CD14-positive monocyte (primary cell): Measurements from ENCODE around the gene MBL2. TPM values are rescaled to one million over a fixed set of nuclear protein-coding genes. Genes with fewer than 3 reads are reported as not detected.

Experiments used
- DNase-seq, 3 donors: peaks; one replicate each; pipeline ENCODE4 v3.0.0-alpha.2; 2011 to 2022
- H2AFZ ChIP-seq: 2 replicates; pipeline ENCODE4 v1.6.0; 2012; ENCODE audit warnings: mild to moderate bottlenecking, low read depth, low read length, inconsistent platforms; ENCODE audit not compliant: insufficient read depth, poor library complexity, severe bottlenecking
- H3K27ac ChIP-seq, 2 donors: 1 replicate in 1 of 2; 2 replicates in 1 of 2; pipeline ENCODE4 v1.5.1; 2012 to 2013; ENCODE audit warnings: low read length in 2 of 2, control low read depth in 1 of 2, inconsistent platforms in 1 of 2, low read depth in 1 of 2, mild to moderate bottlenecking in 1 of 2
- H3K27me3 ChIP-seq, 2 donors: one replicate each; pipeline versions ENCODE4 v1.6.0 to v1.6.1; 2011 to 2013; ENCODE audit warnings: low read length in 2 of 2; ENCODE audit not compliant: control insufficient read depth in 2 of 2, insufficient read depth in 2 of 2
- H3K36me3 ChIP-seq, 2 donors: replicated peaks in 1 of 2; 1 replicate in 1 of 2; 2 replicates in 1 of 2; pipeline versions ENCODE4 v1.5.1 to v1.6.1; 2012 to 2013; ENCODE audit warnings: low read length in 2 of 2, control low read depth in 1 of 2, inconsistent platforms in 1 of 2, mild to moderate bottlenecking in 1 of 2; ENCODE audit not compliant: insufficient read depth in 2 of 2, control insufficient read depth in 1 of 2
- H3K4me1 ChIP-seq, 2 donors: 1 replicate in 1 of 2; 2 replicates in 1 of 2; pipeline versions ENCODE4 v1.5.1 to v1.6.1; 2012 to 2013; ENCODE audit warnings: low read length in 2 of 2, control low read depth in 1 of 2, inconsistent platforms in 1 of 2, mild to moderate bottlenecking in 1 of 2, moderate library complexity in 1 of 2; ENCODE audit not compliant: insufficient read depth in 2 of 2, control insufficient read depth in 1 of 2
- H3K4me2 ChIP-seq: replicated peaks from 2 replicates; pipeline ENCODE3; 2012; ENCODE audit warnings: low read length, moderate library complexity, mild to moderate bottlenecking; ENCODE audit not compliant: poor library complexity, severe bottlenecking; ENCODE audit errors: extremely low read depth
- H3K4me3 ChIP-seq, 3 experiments: fragments of 200-600 bp in 1 of 3; sonication (generic) in 1 of 3; replicated peaks in 1 of 3; 1 replicate in 2 of 3; 2 replicates in 1 of 3; pipeline ENCODE4 v1.5.1; 2011 to 2013; ENCODE audit warnings: low read length in 3 of 3, mild to moderate bottlenecking in 3 of 3, control low read depth in 2 of 3, low read depth in 2 of 3, inconsistent platforms in 1 of 3, moderate library complexity in 1 of 3
- H3K79me2 ChIP-seq: 2 replicates; pipeline ENCODE4 v1.6.0; 2012; ENCODE audit warnings: mild to moderate bottlenecking, control low read depth, inconsistent platforms, low read length, moderate library complexity; ENCODE audit not compliant: insufficient read depth
- H3K9ac ChIP-seq: 2 replicates; pipeline ENCODE4 v1.6.0; 2017; ENCODE audit warnings: low read length, mild to moderate bottlenecking; ENCODE audit not compliant: insufficient read depth, poor library complexity, severe bottlenecking
- H3K9me3 ChIP-seq, 2 donors: replicated peaks in 1 of 2; 1 replicate in 1 of 2; 2 replicates in 1 of 2; pipeline versions ENCODE4 v1.5.1 to v1.6.1; 2012 to 2013; ENCODE audit warnings: low read length in 2 of 2, control low read depth in 1 of 2; ENCODE audit not compliant: control insufficient read depth in 1 of 2, insufficient read depth in 1 of 2
- H4K20me1 ChIP-seq: 2 replicates; pipeline ENCODE4 v1.6.0; 2012; ENCODE audit warnings: mild to moderate bottlenecking, low read length, control low read depth, moderate library complexity; ENCODE audit not compliant: insufficient read depth
- H3K27ac Mint-ChIP-seq, 7 donors: one replicate each; pipeline ENCODE4 v1.8.0; 2020; ENCODE audit warnings: mild to moderate bottlenecking in 7 of 7, mixed read lengths in 7 of 7, moderate library complexity in 6 of 7, inconsistent platforms in 2 of 7
- H3K27me3 Mint-ChIP-seq, 3 donors: one replicate each; pipeline ENCODE4 v1.8.0; 2021 to 2022; ENCODE audit warnings: low read depth in 3 of 3, mild to moderate bottlenecking in 3 of 3, mixed read lengths in 3 of 3, moderate library complexity in 3 of 3, inconsistent platforms in 1 of 3
- H3K36me3 Mint-ChIP-seq, 2 donors: one replicate each; pipeline ENCODE4 v1.8.0; 2020; ENCODE audit warnings: mixed read lengths in 2 of 2, inconsistent platforms in 1 of 2, mild to moderate bottlenecking in 1 of 2
- H3K4me1 Mint-ChIP-seq: one replicate; pipeline ENCODE4 v1.8.0; 2020; ENCODE audit warnings: mild to moderate bottlenecking, mixed read lengths
- H3K4me3 Mint-ChIP-seq, 2 donors: one replicate each; pipeline ENCODE4 v1.8.0; 2020; ENCODE audit warnings: mild to moderate bottlenecking in 2 of 2, mixed read lengths in 2 of 2, moderate library complexity in 1 of 2
- H3K9me3 Mint-ChIP-seq, 7 donors: one replicate each; pipeline ENCODE4 v1.8.0; 2020 to 2022; ENCODE audit warnings: mixed read lengths in 7 of 7, mild to moderate bottlenecking in 6 of 7, moderate library complexity in 6 of 7, inconsistent platforms in 2 of 7
- WGBS: methylation state at CpG from one replicate; pipeline ENCODE4 v1.1.5; 2013; ENCODE audit warnings: missing lambda C conversion rate; ENCODE audit not compliant: insufficient coverage; 5-methylcytosine and 5-hydroxymethylcytosine counted together
- intact Hi-C, 2 donors: fragments of 100-400 bp; cut with micrococcal nuclease; formaldehyde crosslinking; loops; one replicate each; pipeline versions ENCODE4 v1.15.0 to v1.15.1; 2023
- polyA plus RNA-seq, 3 donors: library from polyadenylated mRNA; depleted of rRNA in 1 of 3; unstranded in 2 of 3; stranded (reverse) in 1 of 3; fragments of 300-500 nt in 2 of 3; fragments of >200 nt in 1 of 3; fragmentation: Illumina TruSeq in 2 of 3; gene quantifications; 1 replicate in 2 of 3; 2 replicates in 1 of 3; pipeline ENCODE4 v1.2.3, GENCODE V29; 2012 to 2021
- TF ChIP-seq, protein P1 (sequence below): fragments of 200-600 bp; IDR thresholded peaks from one replicate; pipeline ENCODE4 v1.8.0; 2022; ENCODE audit warnings: antibody characterized with exemption, mild to moderate bottlenecking

MBL2 gene
- polyA plus RNA-seq, 3 donors, result not detected

GRCh38 chr10:52757773-52758172 is 14.8 kb downstream of the MBL2 start:
- no peak overlapping the region for H3K4me3 ChIP-seq
- no peak overlapping the region for H3K27ac ChIP-seq
- H3K27me3 ChIP-seq, result no peaks in the 10 kb centered on the region
- Mint-ChIP-seq H3K9me3 (peaks cover 0 to 4% (median 0%) of the 10 kb centered on the region in 7 donors), H3K27me3 (peaks cover 0 to 4% (median 1%) of the 10 kb centered on the region in 3 donors), H3K36me3 (no peaks in the 10 kb centered on the region), H3K27ac (peak overlapping the region in 1 of 7 donors; percentile 6), H3K4me1 (peaks cover 59% of the 10 kb centered on the region), H3K4me3 (no peak overlapping the region)
- H3K9ac ChIP-seq, result no peak overlapping the region
- no peak overlapping the region for H3K4me2 ChIP-seq
- H3K36me3 ChIP-seq, result no peaks in the 10 kb centered on the region
- H4K20me1 ChIP-seq, result no peaks in the 10 kb centered on the region
- intact Hi-C loops, result no loop called here
- H3K79me2 ChIP-seq, result no peaks in the 10 kb centered on the region
- peaks cover 39 to 46% of the 10 kb centered on the region in 2 donors for H3K4me1 ChIP-seq
- no peak overlapping the region for H2AFZ ChIP-seq
- WGBS, result 100% methylated on average over 2 of the region's 6 CpGs
- no peaks in the 10 kb centered on the region for H3K9me3 ChIP-seq
- no peak for DNase-seq
- TF ChIP-seq, protein P1, sequence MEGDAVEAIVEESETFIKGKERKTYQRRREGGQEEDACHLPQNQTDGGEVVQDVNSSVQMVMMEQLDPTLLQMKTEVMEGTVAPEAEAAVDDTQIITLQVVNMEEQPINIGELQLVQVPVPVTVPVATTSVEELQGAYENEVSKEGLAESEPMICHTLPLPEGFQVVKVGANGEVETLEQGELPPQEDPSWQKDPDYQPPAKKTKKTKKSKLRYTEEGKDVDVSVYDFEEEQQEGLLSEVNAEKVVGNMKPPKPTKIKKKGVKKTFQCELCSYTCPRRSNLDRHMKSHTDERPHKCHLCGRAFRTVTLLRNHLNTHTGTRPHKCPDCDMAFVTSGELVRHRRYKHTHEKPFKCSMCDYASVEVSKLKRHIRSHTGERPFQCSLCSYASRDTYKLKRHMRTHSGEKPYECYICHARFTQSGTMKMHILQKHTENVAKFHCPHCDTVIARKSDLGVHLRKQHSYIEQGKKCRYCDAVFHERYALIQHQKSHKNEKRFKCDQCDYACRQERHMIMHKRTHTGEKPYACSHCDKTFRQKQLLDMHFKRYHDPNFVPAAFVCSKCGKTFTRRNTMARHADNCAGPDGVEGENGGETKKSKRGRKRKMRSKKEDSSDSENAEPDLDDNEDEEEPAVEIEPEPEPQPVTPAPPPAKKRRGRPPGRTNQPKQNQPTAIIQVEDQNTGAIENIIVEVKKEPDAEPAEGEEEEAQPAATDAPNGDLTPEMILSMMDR, result no peak

GRCh38 chr10:52756966-52757365 is 15.6 kb downstream of the MBL2 start:
- Mint-ChIP-seq H3K4me3 (peak overlapping the region in 1 of 2 donors; percentile 54), H3K9me3 (peaks cover 0 to 4% (median 0%) of the 10 kb centered on the region in 7 donors), H3K27ac (peak overlapping the region in 4 of 7 donors; percentile 1 to 11 (median 4)), H3K27me3 (peaks cover 0 to 4% (median 3%) of the 10 kb centered on the region in 3 donors), H3K4me1 (peaks cover 59% of the 10 kb centered on the region), H3K36me3 (no peaks in the 10 kb centered on the region)
- H2AFZ ChIP-seq, result peak overlapping the region; percentile 12
- no peaks in the 10 kb centered on the region for H3K27me3 ChIP-seq
- TF ChIP-seq, protein P1, result no peak
- peak overlapping the region; percentile 10 for H3K4me2 ChIP-seq
- 22% methylated on average over 4 of the region's 4 CpGs for WGBS
- no peaks in the 10 kb centered on the region for H3K36me3 ChIP-seq
- no peak overlapping the region for H3K4me3 ChIP-seq
- no peaks in the 10 kb centered on the region for H3K79me2 ChIP-seq
- no peak overlapping the region for H3K9ac ChIP-seq
- intact Hi-C loops, result no loop called here
- H3K27ac ChIP-seq, result no peak overlapping the region
- no peak for DNase-seq
- peaks cover 39 to 46% of the 10 kb centered on the region in 2 donors for H3K4me1 ChIP-seq
- H4K20me1 ChIP-seq, result no peaks in the 10 kb centered on the region
- H3K9me3 ChIP-seq, result no peaks in the 10 kb centered on the region
